HepG2 (cell line): Measurements from ENCODE around the gene PKLR. TPM values are rescaled to one million over a fixed set of nuclear protein-coding genes. Genes with fewer than 3 reads are reported as not detected.
A peak's percentile ranks its signal among the peaks of the same experiment; 100 is the strongest.

Experiments used
- AHR ChIP-seq: IDR thresholded peaks from 2 replicates; pipeline ENCODE4 v1.6.1; 2018; ENCODE audit warnings: missing genetic modification reagents, missing compliant biosample characterization
- CEBPB ChIP-seq: IDR thresholded peaks from 2 replicates; pipeline ENCODE4 v1.6.1; 2011; ENCODE audit warnings: low read depth, low read length, improper control_type of control experiment, borderline replicate concordance
- CHCHD3 ChIP-seq: sonication (generic); formaldehyde crosslinking; IDR thresholded peaks from 2 replicates; pipeline ENCODE4 v1.8.0; 2022; ENCODE audit warnings: mild to moderate bottlenecking, missing genetic modification reagents, moderate library complexity
- GABPB1 ChIP-seq: IDR thresholded peaks from 2 replicates; pipeline ENCODE4 v1.6.1; 2016; ENCODE audit warnings: mild to moderate bottlenecking, missing genetic modification reagents, moderate library complexity, missing compliant biosample characterization
- HNF4A ChIP-seq: sonication (generic); formaldehyde crosslinking; IDR thresholded peaks from 2 replicates; pipeline ENCODE4 v1.4.0; 2020; ENCODE audit warnings: missing genetic modification reagents
- NR1H2 ChIP-seq: sonication (generic); formaldehyde crosslinking; IDR thresholded peaks from 2 replicates; pipeline ENCODE4 v1.8.1; 2022; ENCODE audit warnings: low read depth, missing genetic modification reagents, borderline replicate concordance
- RBM22 ChIP-seq: fragments of 200-400 bp; formaldehyde crosslinking; optimal IDR thresholded peaks from 2 replicates; pipeline ENCODE3; 2017; ENCODE audit warnings: mild to moderate bottlenecking, low read length, moderate library complexity
- SNRNP70 ChIP-seq: fragments of 200-400 bp; formaldehyde crosslinking; IDR thresholded peaks from 2 replicates; pipeline ENCODE4 v1.6.1; 2017; ENCODE audit warnings: mild to moderate bottlenecking, low read depth, low read length, moderate library complexity
- SOX6 ChIP-seq, 2 experiments: fragments of 450-650 bp in 1 of 2; sonication (generic) in 1 of 2; formaldehyde crosslinking in 1 of 2; IDR thresholded peaks; 2 replicates each; pipeline versions ENCODE4 v1.4.0 to v1.6.1; 2017 to 2020; ENCODE audit warnings: antibody characterized with exemption in 1 of 2, mild to moderate bottlenecking in 1 of 2, missing genetic modification reagents in 1 of 2
- SRSF1 ChIP-seq: fragments of 200-400 bp; formaldehyde crosslinking; optimal IDR thresholded peaks from 2 replicates; pipeline ENCODE3; 2017; ENCODE audit warnings: mild to moderate bottlenecking, low read depth, low read length, moderate library complexity
- ZC3H13 ChIP-seq: sonication (generic); formaldehyde crosslinking; IDR thresholded peaks from 2 replicates; pipeline ENCODE4 v1.8.1; 2023; ENCODE audit warnings: mild to moderate bottlenecking, missing genetic modification reagents, moderate library complexity
- ZMAT3 ChIP-seq: sonication (generic); formaldehyde crosslinking; conservative IDR thresholded peaks from 2 replicates; pipeline ENCODE4 v1.7.0; 2021; ENCODE audit warnings: missing genetic modification reagents
- ZNF383 ChIP-seq: sonication (generic); formaldehyde crosslinking; IDR thresholded peaks from 2 replicates; pipeline ENCODE4 v1.4.0; 2020; ENCODE audit warnings: missing genetic modification reagents, mild to moderate bottlenecking, borderline replicate concordance
- ZNF430 ChIP-seq: sonication (generic); formaldehyde crosslinking; IDR thresholded peaks from 2 replicates; pipeline ENCODE4 v1.9.0; 2021; ENCODE audit warnings: mild to moderate bottlenecking, missing genetic modification reagents
- ZNF652 ChIP-seq: IDR thresholded peaks from 2 replicates; pipeline ENCODE4 v1.6.1; 2016; ENCODE audit warnings: low read depth, borderline replicate concordance
- polyA plus RNA-seq, 8 experiments: library from polyadenylated mRNA; depleted of rRNA in 3 of 8; stranded (reverse) in 7 of 8; unstranded in 1 of 8; fragments of >200 nt; fragmentation: Illumina TruSeq in 4 of 8; extraction: Trizol in 4 of 8; gene quantifications; 2 replicates each; pipeline versions ENCODE4 v1.2.1 to v1.2.3, GENCODE V29; 2011 to 2016; ENCODE audit warnings: low read depth in 4 of 8, missing spikeins in 1 of 8, mixed read lengths in 1 of 8; ENCODE audit not compliant: insufficient read depth in 1 of 8
- total RNA-seq, 5 experiments: library from RNA; depleted of rRNA; stranded (reverse); fragments of >200 nt; fragmentation: Illumina TruSeq; extraction: Trizol; gene quantifications; 2 replicates each; pipeline ENCODE4 v1.2.3, GENCODE V29; 2016; ENCODE audit warnings: low read depth in 1 of 5
- TF ChIP-seq, protein P1 (sequence below): sonication (generic); formaldehyde crosslinking; IDR thresholded peaks from 2 replicates; pipeline ENCODE4 v1.4.0; 2020; ENCODE audit warnings: missing genetic modification reagents
- TF ChIP-seq, protein P2 (sequence below): sonication (generic); formaldehyde crosslinking; IDR thresholded peaks from 2 replicates; pipeline ENCODE4 v1.5.0; 2020; ENCODE audit warnings: missing genetic modification reagents
- TF ChIP-seq, protein P3 (sequence below): sonication (generic); formaldehyde crosslinking; IDR thresholded peaks from 2 replicates; pipeline ENCODE4 v1.4.0; 2020; ENCODE audit warnings: low read depth, missing genetic modification reagents

PKLR gene
- total and polyA plus RNA-seq, 2 of the 13 experiments (the other 11 are each of a cell fraction or from before 2014, with no cell fraction given) = 10.3 to 29.3 TPM

DNA sequence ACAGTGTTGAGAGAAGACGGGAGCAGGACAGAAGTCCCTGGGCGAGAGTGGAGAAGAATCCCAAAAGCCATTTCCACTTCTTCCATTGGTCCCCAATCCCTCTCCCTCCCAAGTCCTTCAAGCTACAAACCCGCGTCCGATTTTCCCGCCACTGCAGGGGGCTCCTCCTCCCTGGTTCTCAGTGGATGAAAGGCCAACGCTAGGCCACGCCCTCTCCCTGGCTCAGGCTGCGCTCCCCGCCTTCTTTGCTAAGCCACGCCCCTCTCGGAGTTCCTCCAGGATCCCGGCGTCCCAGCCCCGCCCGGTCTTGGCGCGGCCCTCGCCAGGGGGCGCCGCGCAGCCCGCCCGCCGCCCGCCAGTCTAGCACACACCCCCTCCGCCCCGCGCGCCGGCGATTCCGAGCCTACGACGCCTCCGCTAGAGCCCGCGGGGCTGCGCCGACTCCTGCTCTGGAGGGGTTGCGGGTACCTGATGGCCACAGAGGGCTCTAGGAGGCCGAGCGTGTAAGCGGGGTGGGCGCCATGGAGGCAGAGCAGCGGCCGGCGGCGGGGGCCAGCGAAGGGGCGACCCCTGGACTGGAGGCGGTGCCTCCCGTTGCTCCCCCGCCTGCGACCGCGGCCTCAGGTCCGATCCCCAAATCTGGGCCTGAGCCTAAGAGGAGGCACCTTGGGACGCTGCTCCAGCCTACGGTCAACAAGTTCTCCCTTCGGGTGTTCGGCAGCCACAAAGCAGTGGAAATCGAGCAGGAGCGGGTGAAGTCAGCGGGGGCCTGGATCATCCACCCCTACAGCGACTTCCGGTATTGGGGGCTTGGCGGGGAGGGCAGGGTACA is 24.0 kb downstream of the PKLR start, which contains the start of gene HCN3 (continued):
- TF ChIP-seq, protein P1, sequence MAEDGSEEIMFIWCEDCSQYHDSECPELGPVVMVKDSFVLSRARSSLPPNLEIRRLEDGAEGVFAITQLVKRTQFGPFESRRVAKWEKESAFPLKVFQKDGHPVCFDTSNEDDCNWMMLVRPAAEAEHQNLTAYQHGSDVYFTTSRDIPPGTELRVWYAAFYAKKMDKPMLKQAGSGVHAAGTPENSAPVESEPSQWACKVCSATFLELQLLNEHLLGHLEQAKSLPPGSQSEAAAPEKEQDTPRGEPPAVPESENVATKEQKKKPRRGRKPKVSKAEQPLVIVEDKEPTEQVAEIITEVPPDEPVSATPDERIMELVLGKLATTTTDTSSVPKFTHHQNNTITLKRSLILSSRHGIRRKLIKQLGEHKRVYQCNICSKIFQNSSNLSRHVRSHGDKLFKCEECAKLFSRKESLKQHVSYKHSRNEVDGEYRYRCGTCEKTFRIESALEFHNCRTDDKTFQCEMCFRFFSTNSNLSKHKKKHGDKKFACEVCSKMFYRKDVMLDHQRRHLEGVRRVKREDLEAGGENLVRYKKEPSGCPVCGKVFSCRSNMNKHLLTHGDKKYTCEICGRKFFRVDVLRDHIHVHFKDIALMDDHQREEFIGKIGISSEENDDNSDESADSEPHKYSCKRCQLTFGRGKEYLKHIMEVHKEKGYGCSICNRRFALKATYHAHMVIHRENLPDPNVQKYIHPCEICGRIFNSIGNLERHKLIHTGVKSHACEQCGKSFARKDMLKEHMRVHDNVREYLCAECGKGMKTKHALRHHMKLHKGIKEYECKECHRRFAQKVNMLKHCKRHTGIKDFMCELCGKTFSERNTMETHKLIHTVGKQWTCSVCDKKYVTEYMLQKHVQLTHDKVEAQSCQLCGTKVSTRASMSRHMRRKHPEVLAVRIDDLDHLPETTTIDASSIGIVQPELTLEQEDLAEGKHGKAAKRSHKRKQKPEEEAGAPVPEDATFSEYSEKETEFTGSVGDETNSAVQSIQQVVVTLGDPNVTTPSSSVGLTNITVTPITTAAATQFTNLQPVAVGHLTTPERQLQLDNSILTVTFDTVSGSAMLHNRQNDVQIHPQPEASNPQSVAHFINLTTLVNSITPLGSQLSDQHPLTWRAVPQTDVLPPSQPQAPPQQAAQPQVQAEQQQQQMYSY (CRISPR knock-in tag) = peak; percentile 58; the same call in 1 of the 2 replicates
- no peak for TF ChIP-seq SNRNP70
- TF ChIP-seq, protein P2, sequence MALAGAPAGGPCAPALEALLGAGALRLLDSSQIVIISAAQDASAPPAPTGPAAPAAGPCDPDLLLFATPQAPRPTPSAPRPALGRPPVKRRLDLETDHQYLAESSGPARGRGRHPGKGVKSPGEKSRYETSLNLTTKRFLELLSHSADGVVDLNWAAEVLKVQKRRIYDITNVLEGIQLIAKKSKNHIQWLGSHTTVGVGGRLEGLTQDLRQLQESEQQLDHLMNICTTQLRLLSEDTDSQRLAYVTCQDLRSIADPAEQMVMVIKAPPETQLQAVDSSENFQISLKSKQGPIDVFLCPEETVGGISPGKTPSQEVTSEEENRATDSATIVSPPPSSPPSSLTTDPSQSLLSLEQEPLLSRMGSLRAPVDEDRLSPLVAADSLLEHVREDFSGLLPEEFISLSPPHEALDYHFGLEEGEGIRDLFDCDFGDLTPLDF = peak; percentile 88
- TF ChIP-seq ZMAT3 (CRISPR knock-in tag) = 0 out of 2 replicates have a peak, but pooled peaks have one; percentile 53
- TF ChIP-seq, protein P3, sequence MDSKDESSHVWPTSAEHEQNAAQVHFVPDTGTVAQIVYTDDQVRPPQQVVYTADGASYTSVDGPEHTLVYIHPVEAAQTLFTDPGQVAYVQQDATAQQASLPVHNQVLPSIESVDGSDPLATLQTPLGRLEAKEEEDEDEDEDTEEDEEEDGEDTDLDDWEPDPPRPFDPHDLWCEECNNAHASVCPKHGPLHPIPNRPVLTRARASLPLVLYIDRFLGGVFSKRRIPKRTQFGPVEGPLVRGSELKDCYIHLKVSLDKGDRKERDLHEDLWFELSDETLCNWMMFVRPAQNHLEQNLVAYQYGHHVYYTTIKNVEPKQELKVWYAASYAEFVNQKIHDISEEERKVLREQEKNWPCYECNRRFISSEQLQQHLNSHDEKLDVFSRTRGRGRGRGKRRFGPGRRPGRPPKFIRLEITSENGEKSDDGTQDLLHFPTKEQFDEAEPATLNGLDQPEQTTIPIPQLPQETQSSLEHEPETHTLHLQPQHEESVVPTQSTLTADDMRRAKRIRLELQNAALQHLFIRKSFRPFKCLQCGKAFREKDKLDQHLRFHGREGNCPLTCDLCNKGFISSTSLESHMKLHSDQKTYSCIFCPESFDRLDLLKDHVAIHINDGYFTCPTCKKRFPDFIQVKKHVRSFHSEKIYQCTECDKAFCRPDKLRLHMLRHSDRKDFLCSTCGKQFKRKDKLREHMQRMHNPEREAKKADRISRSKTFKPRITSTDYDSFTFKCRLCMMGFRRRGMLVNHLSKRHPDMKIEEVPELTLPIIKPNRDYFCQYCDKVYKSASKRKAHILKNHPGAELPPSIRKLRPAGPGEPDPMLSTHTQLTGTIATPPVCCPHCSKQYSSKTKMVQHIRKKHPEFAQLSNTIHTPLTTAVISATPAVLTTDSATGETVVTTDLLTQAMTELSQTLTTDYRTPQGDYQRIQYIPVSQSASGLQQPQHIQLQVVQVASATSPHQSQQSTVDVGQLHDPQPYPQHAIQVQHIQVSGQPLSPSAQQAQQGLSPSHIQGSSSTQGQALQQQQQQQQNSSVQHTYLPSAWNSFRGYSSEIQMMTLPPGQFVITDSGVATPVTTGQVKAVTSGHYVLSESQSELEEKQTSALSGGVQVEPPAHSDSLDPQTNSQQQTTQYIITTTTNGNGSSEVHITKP = no peak
- TF ChIP-seq ZNF430 (CRISPR knock-in tag) = no peak
- TF ChIP-seq ZC3H13 (CRISPR knock-in tag) = no peak; the same call in 1 of the 2 replicates
- TF ChIP-seq HNF4A (CRISPR knock-in tag) = 0 out of 2 replicates have a peak, but pooled peaks have one; percentile 2
- no peak for TF ChIP-seq RBM22
- TF ChIP-seq AHR = 0 out of 2 replicates have a peak, but pooled peaks have one; percentile 41
- no peak for TF ChIP-seq SRSF1
- no peak for TF ChIP-seq CEBPB
- peak; percentile 63; the same call in 1 of the 2 replicates for TF ChIP-seq ZNF383 (CRISPR knock-in tag)
- TF ChIP-seq ZNF652 (CRISPR knock-in tag) = no peak
- TF ChIP-seq CHCHD3 (CRISPR knock-in tag) = 0 out of 2 replicates have a peak, but pooled peaks have one; percentile 41
- no peak for TF ChIP-seq NR1H2 (CRISPR knock-in tag)
- TF ChIP-seq SOX6 (IDR thresholded peaks at IDR 0.05) = no peak
- 0 out of 2 replicates have a peak, but pooled peaks have one; percentile 42 for TF ChIP-seq SOX6 (CRISPR knock-in tag; IDR thresholded peaks at IDR 0.05)
- TF ChIP-seq GABPB1 (CRISPR knock-in tag) = peak; percentile 77
